ENCODE results near the gene SSRP1. TPM values are rescaled to one million over a fixed set of nuclear protein-coding genes. Genes with fewer than 3 reads are reported as not detected.

SSRP1 gene
- total RNA-seq, 1 experiment from 2014 or later: 158 TPM

DNA sequence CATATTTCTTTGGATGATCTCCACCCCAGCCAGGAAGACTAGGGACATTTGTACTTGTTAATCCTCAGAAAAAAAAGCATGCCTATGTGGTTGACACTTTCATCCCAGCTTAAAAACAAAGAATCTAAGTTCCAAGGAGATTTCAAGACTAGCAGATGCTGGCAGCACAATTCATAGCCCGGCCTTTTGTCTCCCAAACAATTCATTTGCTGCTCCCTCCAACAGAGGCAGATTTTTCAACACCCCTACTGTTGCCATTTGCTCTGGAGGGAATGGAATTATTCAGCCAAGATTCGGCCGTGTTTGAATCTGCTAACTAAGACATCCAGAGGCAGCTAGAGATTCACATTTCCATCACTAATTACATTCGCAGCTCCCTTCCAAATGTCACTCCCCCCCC is 17.8 kb upstream of the SSRP1 start:
- DNase-seq: no peak
- Histone ChIP-seq H3K4me3 (ENCODE audit: insufficient read depth, low read depth, low read length) (no peak overlapping the region), H3K27me3 (ENCODE audit: control insufficient read depth, insufficient read depth, low read length) (no peaks in the 10 kb centered on the region; the same call in 1 of the 2 replicates), H3K36me3 (replicated peaks; ENCODE audit: control insufficient read depth, insufficient read depth, low read length) (no peaks in the 10 kb centered on the region)

DNA sequence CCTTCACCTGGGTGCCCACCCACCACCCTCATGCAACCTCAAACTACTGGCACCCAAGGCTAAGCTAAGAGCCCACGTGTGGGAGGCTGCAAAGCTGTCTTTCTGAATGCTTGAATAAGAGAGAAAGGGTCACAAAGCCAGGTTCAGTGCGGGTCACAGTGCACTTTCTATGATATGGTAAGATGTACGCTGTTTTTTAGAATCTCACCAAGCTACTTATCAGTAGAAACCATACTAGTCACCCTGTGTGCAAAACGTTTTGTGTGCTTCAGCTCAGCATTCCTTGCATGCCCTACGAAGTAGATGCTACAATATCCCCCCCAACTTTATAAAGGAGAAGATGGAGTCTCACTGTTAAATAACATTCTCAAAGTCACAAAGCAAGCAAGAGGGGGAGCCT is 17.3 kb upstream of the SSRP1 start:
- Histone ChIP-seq H3K27me3 (ENCODE audit: control insufficient read depth, insufficient read depth, low read length) (no peaks in the 10 kb centered on the region; the same call in 1 of the 2 replicates), H3K36me3 (replicated peaks; ENCODE audit: control insufficient read depth, insufficient read depth, low read length) (no peaks in the 10 kb centered on the region), H3K4me3 (ENCODE audit: insufficient read depth, low read depth, low read length) (no peak overlapping the region)
- DNase-seq: no peak

GRCh38 chr11:57349491-57350274 is 14.0 kb upstream of the SSRP1 start:
- no peaks in the 10 kb centered on the region for H3K36me3 ChIP-seq (replicated peaks; ENCODE audit: control insufficient read depth, insufficient read depth, low read length)
- H3K4me3 ChIP-seq (ENCODE audit: insufficient read depth, low read depth, low read length): peak overlapping the region; percentile 32
- peaks cover 1% of the 10 kb centered on the region; the same call in 1 of the 2 replicates for H3K27me3 ChIP-seq (ENCODE audit: control insufficient read depth, insufficient read depth, low read length)
- peak; percentile 94 for DNase-seq

- Histone ChIP-seq H3K36me3 (replicated peaks; ENCODE audit: control insufficient read depth, insufficient read depth, low read length) (no peaks in the 10 kb centered on the region), H3K4me3 (ENCODE audit: insufficient read depth, low read depth, low read length) (no peak overlapping the region), H3K27me3 (ENCODE audit: control insufficient read depth, insufficient read depth, low read length) (peaks cover 1% of the 10 kb centered on the region; the same call in 1 of the 2 replicates)
- DNase-seq: no peak
These were observed 13.1 kb upstream of the SSRP1 start for GRCh38 chr11:57348636-57349313.

GRCh38 chr11:57348052-57348451 is 12.4 kb upstream of the SSRP1 start:
- no peak for DNase-seq
- Histone ChIP-seq H3K36me3 (replicated peaks; ENCODE audit: control insufficient read depth, insufficient read depth, low read length) (no peaks in the 10 kb centered on the region), H3K4me3 (ENCODE audit: insufficient read depth, low read depth, low read length) (no peak overlapping the region), H3K27me3 (ENCODE audit: control insufficient read depth, insufficient read depth, low read length) (peaks cover 1% of the 10 kb centered on the region; the same call in 1 of the 2 replicates)

DNA sequence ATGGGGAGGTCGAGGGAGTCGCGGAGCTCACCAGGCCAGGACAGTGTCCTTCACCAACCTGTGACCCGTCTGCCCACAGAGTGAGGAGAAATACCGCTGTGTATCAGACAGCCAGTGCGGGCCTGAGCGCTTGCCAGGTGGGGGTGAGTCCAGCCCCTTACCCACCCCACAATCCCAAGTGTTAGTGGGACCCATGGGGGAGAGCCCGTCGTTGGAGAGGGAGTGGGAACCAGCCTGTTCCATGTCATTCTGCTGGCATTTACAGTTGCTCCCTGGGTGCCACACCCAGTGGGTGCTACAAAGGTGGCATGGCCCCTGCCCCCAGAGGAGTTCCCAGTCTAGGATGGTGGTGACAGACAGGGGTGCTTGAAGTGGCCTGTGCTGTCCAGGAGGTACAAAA is 11.6 kb upstream of the SSRP1 start:
- no peak overlapping the region for H3K4me3 ChIP-seq (ENCODE audit: insufficient read depth, low read depth, low read length)
- H3K27me3 ChIP-seq (ENCODE audit: control insufficient read depth, insufficient read depth, low read length): peaks cover 1% of the 10 kb centered on the region; the same call in 1 of the 2 replicates
- no peak for DNase-seq
- no peaks in the 10 kb centered on the region for H3K36me3 ChIP-seq (replicated peaks; ENCODE audit: control insufficient read depth, insufficient read depth, low read length)

- H3K36me3 ChIP-seq (replicated peaks; ENCODE audit: control insufficient read depth, insufficient read depth, low read length): no peaks in the 10 kb centered on the region
- H3K27me3 ChIP-seq (ENCODE audit: control insufficient read depth, insufficient read depth, low read length): peaks cover 4% of the 10 kb centered on the region
- H3K4me3 ChIP-seq (ENCODE audit: insufficient read depth, low read depth, low read length): no peak overlapping the region
- peak; percentile 93 for DNase-seq
These were observed 10.0 kb upstream of the SSRP1 start for GRCh38 chr11:57345555-57346211.

GRCh38 chr11:57344826-57345225 is 9.1 kb upstream of the SSRP1 start:
- Histone ChIP-seq H3K4me3 (ENCODE audit: insufficient read depth, low read depth, low read length) (no peak overlapping the region), H3K36me3 (replicated peaks; ENCODE audit: control insufficient read depth, insufficient read depth, low read length) (no peaks in the 10 kb centered on the region), H3K27me3 (ENCODE audit: control insufficient read depth, insufficient read depth, low read length) (peaks cover 5% of the 10 kb centered on the region)
- DNase-seq: no peak

DNA sequence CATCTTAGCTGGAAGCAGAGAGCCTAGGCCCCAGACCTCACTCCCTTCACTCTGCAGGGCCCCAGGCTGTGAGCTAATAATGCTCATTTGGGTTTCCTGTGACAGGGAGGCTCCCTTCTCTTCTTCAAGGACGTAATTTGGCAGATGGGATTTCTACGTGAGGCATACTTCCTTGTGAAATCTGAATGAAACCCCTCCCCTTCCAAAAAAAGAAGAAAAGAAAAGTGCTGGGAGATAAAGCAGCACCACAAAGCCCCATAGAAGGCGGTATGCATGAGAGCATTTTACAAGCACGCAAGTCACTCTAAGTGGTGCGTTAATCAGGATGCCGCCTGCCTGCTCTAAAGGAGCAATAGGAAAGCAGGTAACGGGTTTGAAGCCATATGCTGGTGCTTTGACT is 8.1 kb upstream of the SSRP1 start:
- Histone ChIP-seq H3K4me3 (ENCODE audit: insufficient read depth, low read depth, low read length) (no peak overlapping the region), H3K36me3 (replicated peaks; ENCODE audit: control insufficient read depth, insufficient read depth, low read length) (no peaks in the 10 kb centered on the region), H3K27me3 (ENCODE audit: control insufficient read depth, insufficient read depth, low read length) (peaks cover 7% of the 10 kb centered on the region)
- DNase-seq: no peak

GRCh38 chr11:57342702-57343101 is 7.0 kb upstream of the SSRP1 start:
- H3K27me3 ChIP-seq (ENCODE audit: control insufficient read depth, insufficient read depth, low read length): peaks cover 7% of the 10 kb centered on the region
- DNase-seq: no peak
- no peaks in the 10 kb centered on the region for H3K36me3 ChIP-seq (replicated peaks; ENCODE audit: control insufficient read depth, insufficient read depth, low read length)
- H3K4me3 ChIP-seq (ENCODE audit: insufficient read depth, low read depth, low read length): no peak overlapping the region

- no peak overlapping the region for H3K4me3 ChIP-seq (ENCODE audit: insufficient read depth, low read depth, low read length)
These were observed 5.6 kb upstream of the SSRP1 start for GRCh38 chr11:57341250-57341808.

DNA sequence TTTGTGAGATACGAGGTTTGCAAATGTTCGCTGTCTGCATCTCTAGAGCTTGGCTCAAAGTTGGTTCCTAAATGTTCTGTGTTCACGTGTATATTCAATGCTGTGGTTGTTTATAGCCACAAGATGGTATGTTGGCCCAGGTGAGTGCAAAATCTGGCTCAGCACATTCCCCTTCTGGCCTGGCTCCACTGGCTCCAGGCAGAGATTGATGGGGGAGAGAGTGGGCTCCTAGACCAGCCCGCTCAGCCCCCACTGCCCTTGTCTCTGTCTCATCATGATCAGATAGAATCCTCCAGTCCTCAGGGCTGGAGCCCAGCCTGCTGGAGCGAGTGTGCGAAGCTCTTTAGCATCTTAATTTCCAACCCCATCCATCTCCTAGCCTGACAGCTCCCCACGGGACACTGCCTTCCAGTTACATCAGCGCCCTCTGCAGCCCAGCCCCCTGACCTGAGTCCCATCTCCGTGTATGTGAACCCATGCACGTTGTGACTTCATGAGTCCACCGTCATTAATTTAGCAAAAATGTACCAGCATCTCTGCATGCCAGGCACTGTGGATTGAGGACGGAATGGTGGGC is 4.4 kb upstream of the SSRP1 start:
- Histone ChIP-seq H3K27me3 (ENCODE audit: control insufficient read depth, insufficient read depth, low read length) (peaks cover 7% of the 10 kb centered on the region), H3K4me3 (ENCODE audit: insufficient read depth, low read depth, low read length) (no peak overlapping the region), H3K36me3 (replicated peaks; ENCODE audit: control insufficient read depth, insufficient read depth, low read length) (no peaks in the 10 kb centered on the region)
- peak; percentile 78 for DNase-seq

More at GRCh38 chr11:57341250-57341808, 5.6 kb upstream of the SSRP1 start:
- H3K36me3 ChIP-seq (replicated peaks; ENCODE audit: control insufficient read depth, insufficient read depth, low read length): no peaks in the 10 kb centered on the region
- peaks cover 7% of the 10 kb centered on the region for H3K27me3 ChIP-seq (ENCODE audit: control insufficient read depth, insufficient read depth, low read length)
- DNase-seq: no peak

GRCh38 chr11:57339328-57339727 is 3.6 kb upstream of the SSRP1 start:
- Histone ChIP-seq H3K27me3 (ENCODE audit: control insufficient read depth, insufficient read depth, low read length) (peaks cover 5% of the 10 kb centered on the region), H3K4me3 (ENCODE audit: insufficient read depth, low read depth, low read length) (no peak overlapping the region), H3K36me3 (replicated peaks; ENCODE audit: control insufficient read depth, insufficient read depth, low read length) (peaks cover 2% of the 10 kb centered on the region)
- DNase-seq: no peak

DNA sequence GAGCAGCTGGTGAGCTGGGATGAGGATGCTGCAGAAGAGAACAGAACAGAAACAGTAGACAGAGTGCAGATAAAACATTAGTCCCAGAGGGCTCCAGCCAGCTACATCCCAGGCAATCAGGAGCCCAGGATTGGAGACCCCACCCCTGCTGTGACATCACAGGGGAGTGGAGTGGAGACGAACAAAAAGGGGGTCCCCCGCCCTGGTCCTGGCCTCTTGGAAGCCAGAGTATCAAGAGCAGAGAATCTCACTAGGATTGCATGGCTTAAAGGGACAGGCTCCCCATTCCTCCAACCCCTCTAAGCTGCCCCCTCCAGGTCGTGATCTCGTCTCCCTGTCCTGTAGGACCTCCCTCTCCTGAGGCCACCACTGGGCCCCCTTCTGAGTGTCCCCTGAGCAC is 2.5 kb upstream of the SSRP1 start, which contains the start of gene P2RX3:
Gene P2RX3 (plus strand): TSS at position 211 of the 400 bp plus-strand sequence. CDS start 199 bp downstream, outside the sequence.
- no peak for DNase-seq
- peaks cover 5% of the 10 kb centered on the region for H3K27me3 ChIP-seq (ENCODE audit: control insufficient read depth, insufficient read depth, low read length)
- peaks cover 8% of the 10 kb centered on the region for H3K36me3 ChIP-seq (replicated peaks; ENCODE audit: control insufficient read depth, insufficient read depth, low read length)
- no peak within 1 kb of the TSS for H3K4me3 ChIP-seq (ENCODE audit: insufficient read depth, low read depth, low read length)

All from H7 (cell line).